ENCODE measurements around the gene RCAN2.
"Not testable (repeated sequence)": the region's sequence is repeated elsewhere in the genome, so short reads cannot be mapped to it uniquely, and the experiment has no call there.

Gene RCAN2

GRCh38 chr6:46400898-46401297 is 90.4 kb downstream of the RCAN2 start:
- no peak overlapping the region for H3K4me3 ChIP-seq (ENCODE audit: low read depth, low read length)
- no peak for TF ChIP-seq CTCF (IDR thresholded peaks at IDR 0.05; ENCODE audit: low read depth, low read length)

DNA sequence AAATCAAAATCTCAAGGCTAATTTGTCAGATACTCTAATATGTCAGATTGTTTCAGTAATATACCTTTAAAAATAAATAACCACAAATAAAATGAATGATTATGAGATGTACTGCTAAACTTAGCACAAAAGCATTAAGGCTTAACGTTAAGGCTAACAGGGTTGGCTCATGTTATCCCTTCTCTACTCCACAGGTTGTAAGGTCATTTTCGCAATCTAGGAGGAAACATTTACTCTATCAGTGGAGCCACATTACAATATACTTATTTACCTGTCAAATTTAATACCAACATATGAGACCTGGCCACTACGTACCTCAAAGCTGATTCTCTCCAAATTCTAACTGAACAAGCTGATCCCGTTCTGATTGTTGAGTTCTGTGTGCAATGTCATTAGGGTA is 95.7 kb downstream of the RCAN2 start:
- no peak for TF ChIP-seq CTCF (IDR thresholded peaks at IDR 0.05; ENCODE audit: low read depth, low read length)
- H3K4me3 ChIP-seq (ENCODE audit: low read depth, low read length) = no peak overlapping the region

DNA sequence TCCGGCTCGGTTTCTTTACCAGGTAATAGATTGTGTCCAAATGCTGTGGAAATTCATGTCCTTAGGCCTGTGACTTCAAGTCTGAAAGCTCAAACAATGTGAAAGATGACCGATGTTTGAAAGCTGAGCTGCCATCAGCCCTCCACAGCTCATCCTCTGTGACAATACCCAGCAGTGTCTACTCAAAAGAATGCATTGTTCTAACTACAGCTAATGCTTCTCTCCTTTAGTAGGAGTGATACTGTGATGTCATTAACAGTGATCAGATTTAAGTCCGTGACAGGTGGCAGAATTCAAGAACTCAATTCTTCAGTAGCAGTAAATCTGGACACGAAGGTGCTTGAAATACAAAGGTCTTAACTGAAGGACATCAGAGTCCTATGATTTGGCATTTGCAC is 97.3 kb downstream of the RCAN2 start:
- TF ChIP-seq CTCF (IDR thresholded peaks at IDR 0.05; ENCODE audit: low read depth, low read length) = no peak
- H3K4me3 ChIP-seq (ENCODE audit: low read depth, low read length) = no peak overlapping the region

DNA sequence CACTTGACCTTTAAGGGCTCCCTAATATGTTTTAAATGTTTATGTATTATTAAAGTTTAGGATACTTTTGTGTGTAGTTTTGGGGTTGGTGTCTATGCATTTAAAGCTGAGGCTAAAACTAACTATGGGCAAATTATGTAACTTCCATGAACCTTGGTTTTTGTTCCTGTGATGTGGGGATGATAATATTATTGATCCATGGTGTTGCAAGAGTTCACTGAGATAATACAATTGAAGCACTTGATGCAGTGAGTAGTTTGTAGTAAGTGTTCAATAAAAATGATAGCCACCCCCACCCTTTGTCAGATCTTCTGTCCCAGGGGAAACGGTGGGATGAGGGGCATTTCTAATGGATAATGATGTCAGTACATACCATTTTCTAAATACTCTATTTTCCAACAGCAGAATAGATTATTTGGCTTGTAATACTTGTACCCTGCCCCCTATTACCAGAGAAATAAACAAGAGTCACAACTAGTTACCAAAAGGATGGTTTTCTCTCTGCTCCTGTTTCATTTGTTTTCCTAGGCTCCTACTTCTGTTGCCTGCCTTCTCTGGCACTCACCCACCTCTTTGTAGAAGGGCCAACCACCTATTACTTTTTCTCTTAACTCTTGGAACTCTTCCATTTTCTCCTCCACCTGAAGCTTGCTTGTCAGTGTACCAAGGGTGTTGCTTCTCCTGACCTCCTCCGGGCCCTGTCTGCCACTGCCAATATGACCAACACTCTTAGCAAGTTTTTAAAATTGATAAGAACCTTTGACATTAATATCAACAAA is 97.9 kb downstream of the RCAN2 start:
- no peak for TF ChIP-seq CTCF (IDR thresholded peaks at IDR 0.05; ENCODE audit: low read depth, low read length)
- H3K4me3 ChIP-seq (ENCODE audit: low read depth, low read length) = no peak overlapping the region

GRCh38 chr6:46392294-46392693 is 99.0 kb downstream of the RCAN2 start:
- no peak for TF ChIP-seq CTCF (IDR thresholded peaks at IDR 0.05; ENCODE audit: low read depth, low read length)
- H3K4me3 ChIP-seq (ENCODE audit: low read depth, low read length) = no peak overlapping the region

- TF ChIP-seq CTCF (IDR thresholded peaks at IDR 0.05; ENCODE audit: low read depth, low read length) = no peak
- no peak overlapping the region for H3K4me3 ChIP-seq (ENCODE audit: low read depth, low read length)
Measured at GRCh38 chr6:46390153-46390876, 100.9 kb downstream of the RCAN2 start.

DNA sequence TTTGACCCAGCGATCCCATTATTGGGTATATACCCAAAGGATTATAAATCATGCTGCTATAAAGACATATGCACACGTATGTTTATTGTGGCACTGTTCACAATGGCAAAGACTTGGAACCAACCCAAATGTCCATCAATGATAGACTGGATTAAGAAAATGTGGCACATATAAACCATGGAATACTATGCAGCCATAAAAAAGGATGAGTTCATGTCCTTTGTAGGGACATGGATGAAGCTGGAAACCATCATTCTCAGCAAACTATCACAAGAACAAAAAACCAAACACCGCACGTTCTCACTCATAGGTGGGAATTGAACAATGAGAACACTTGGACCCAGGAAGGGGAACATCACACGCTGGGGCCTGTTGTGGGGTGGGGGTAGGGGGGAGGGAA is 103.5 kb downstream of the RCAN2 start:
- H3K4me3 ChIP-seq (ENCODE audit: low read depth, low read length) = not testable (repeated sequence)
